Thyroid gland (tissue), 4 donors: ENCODE measurements around the gene NAA80. TPM values are rescaled to one million over a fixed set of nuclear protein-coding genes. Genes with fewer than 3 reads are reported as not detected.

Experiments used
- DNase-seq, 2 donors: peaks; one replicate each; pipeline ENCODE4 v3.0.0-alpha.2; 2019
- H3K27ac ChIP-seq, 3 donors: fragments of 200-600 bp; sonication (generic); 1 replicate in 2 of 3; 2 replicates in 1 of 3; pipeline ENCODE4 v1.5.1; 2016 to 2019; ENCODE audit warnings: mild to moderate bottlenecking in 1 of 3, moderate library complexity in 1 of 3
- H3K27me3 ChIP-seq: fragments of 200-600 bp; sonication (generic); one replicate; pipeline ENCODE4 v1.5.1; 2019
- H3K36me3 ChIP-seq, 2 donors: fragments of 200-600 bp; sonication (generic); one replicate each; pipeline ENCODE4 v1.5.1; 2016 to 2019
- H3K4me1 ChIP-seq, 2 donors: fragments of 200-600 bp; sonication (generic); one replicate each; pipeline ENCODE4 v1.5.1; 2017 to 2019
- H3K4me3 ChIP-seq, 3 donors: fragments of 200-600 bp; sonication (generic); replicated peaks in 1 of 3; 1 replicate in 2 of 3; 2 replicates in 1 of 3; pipeline ENCODE4 v1.5.1; 2016; ENCODE audit warnings: mild to moderate bottlenecking in 1 of 3
- H3K9me3 ChIP-seq: fragments of 200-600 bp; sonication (generic); one replicate; pipeline ENCODE4 v1.5.1; 2017
- POLR2A ChIP-seq, 2 donors: fragments of 450-650 bp; IDR thresholded peaks; one replicate each; pipeline ENCODE4 v1.6.1; 2017; ENCODE audit warnings: antibody characterized with exemption in 2 of 2, mild to moderate bottlenecking in 2 of 2, moderate library complexity in 1 of 2
- WGBS, 2 donors: methylation state at CpG; one replicate each; pipeline ENCODE4 v1.1.5; 2017; 5-methylcytosine and 5-hydroxymethylcytosine counted together
- intact Hi-C: fragments of 100-400 bp; cut with DNase I; formaldehyde crosslinking; loops from one replicate; pipeline ENCODE4 v1.15.1; 2023
- total RNA-seq, 4 donors: library from RNA; depleted of rRNA; stranded (reverse); fragments of >200 nt; gene quantifications; one replicate each; pipeline ENCODE4 v1.2.3, GENCODE V29; 2016
- TF ChIP-seq, protein P1 (sequence below), 6 experiments: fragments of 200-600 bp in 3 of 6; fragments of 450-650 bp in 3 of 6; sonication (generic) in 3 of 6; IDR thresholded peaks; one replicate each; pipeline ENCODE4 v1.5.1; 2016 to 2019; ENCODE audit warnings: antibody characterized with exemption in 6 of 6, mild to moderate bottlenecking in 2 of 6, inconsistent platforms in 1 of 6, moderate library complexity in 1 of 6

NAA80 gene
- total RNA-seq, 4 donors from 2014 or later: 6.9 to 15.2 (median 10.8) TPM

DNA sequence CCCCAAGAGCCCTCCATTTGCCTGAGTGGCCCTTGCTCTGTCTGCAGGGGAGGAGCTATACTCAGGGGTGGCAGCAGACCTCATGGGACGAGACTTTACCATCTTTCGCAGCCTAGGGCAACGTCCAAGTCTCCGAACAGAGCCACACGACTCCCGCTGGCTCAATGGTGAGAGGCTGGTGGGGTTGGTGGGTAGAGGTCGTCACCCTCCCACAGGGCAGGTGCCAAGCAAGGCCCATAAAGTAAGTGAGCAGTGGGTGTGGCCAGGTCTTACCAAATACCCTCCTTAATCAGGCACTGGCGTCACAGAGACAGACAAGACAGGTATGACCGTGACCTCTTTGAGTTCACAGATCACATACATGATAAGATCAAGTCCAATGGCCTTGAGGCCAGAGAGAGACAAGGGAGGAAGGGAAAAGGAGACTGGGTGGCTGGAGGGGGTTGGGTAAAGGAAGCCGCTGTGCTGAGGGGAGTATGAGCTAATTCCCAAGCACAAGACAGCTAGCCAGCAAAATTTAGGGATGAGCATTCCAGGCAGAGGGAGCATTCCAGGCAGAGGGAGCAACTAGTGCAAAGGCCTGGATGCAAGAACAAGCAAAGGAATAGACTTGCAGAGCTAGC, 27.8 kb downstream of the NAA80 start:
- 89 to 92% methylated on average over 9 to 10 of the region's 10 CpGs for WGBS, 2 donors
- H3K4me1 ChIP-seq: peaks cover 43 to 62% of the 10 kb centered on the region in 2 donors
- H3K36me3 ChIP-seq: no peaks in the 10 kb centered on the region
- no peaks in the 10 kb centered on the region for H3K27me3 ChIP-seq
- no peaks in the 10 kb centered on the region for H3K9me3 ChIP-seq
- intact Hi-C loops: no loop called here
- H3K27ac ChIP-seq: no peak overlapping the region
- TF ChIP-seq, protein P1, sequence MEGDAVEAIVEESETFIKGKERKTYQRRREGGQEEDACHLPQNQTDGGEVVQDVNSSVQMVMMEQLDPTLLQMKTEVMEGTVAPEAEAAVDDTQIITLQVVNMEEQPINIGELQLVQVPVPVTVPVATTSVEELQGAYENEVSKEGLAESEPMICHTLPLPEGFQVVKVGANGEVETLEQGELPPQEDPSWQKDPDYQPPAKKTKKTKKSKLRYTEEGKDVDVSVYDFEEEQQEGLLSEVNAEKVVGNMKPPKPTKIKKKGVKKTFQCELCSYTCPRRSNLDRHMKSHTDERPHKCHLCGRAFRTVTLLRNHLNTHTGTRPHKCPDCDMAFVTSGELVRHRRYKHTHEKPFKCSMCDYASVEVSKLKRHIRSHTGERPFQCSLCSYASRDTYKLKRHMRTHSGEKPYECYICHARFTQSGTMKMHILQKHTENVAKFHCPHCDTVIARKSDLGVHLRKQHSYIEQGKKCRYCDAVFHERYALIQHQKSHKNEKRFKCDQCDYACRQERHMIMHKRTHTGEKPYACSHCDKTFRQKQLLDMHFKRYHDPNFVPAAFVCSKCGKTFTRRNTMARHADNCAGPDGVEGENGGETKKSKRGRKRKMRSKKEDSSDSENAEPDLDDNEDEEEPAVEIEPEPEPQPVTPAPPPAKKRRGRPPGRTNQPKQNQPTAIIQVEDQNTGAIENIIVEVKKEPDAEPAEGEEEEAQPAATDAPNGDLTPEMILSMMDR (IDR thresholded peaks at IDR 0.05): no peak
- TF ChIP-seq POLR2A (IDR thresholded peaks at IDR 0.05): no peak
- H3K4me3 ChIP-seq: no peak overlapping the region
- DNase-seq: no peak

DNA sequence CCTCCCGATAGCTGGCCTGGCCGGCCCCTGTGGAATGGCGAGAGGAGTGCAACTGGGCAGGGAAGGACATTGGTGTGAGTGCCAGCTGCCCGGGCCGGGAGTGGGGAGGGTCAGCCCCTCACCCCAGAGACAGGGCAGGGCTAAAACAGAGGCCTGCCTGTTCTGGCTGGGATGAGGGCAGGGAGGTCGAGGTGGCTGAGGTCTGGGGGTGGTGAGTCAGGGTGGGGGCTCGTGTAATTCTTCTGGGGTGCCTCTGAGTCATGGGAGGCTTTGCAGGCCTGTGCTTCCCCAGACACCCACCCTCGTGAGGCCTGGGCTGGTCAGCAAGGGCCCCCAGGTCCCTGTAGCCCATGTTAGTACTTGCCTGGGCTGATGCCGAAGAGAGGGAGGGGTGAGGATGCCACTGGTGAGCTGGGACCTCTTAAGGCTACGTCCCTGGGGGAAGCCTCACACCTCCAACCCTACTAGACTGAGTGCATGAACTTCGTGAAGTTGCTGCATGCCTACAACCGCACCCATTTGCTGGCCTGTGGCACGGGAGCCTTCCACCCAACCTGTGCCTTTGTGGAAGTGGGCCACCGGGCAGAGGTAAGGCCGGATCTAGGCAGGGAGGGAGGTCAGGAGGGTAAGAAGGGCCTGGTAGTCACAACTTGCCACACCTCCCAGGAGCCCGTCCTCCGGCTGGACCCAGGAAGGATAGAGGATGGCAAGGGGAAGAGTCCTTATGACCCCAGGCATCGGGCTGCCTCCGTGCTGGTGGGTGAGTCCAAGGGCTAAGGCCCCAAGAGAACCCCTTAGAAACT, 28.6 kb downstream of the NAA80 start:
- Histone ChIP-seq H3K9me3 (no peaks in the 10 kb centered on the region), H3K36me3 (no peaks in the 10 kb centered on the region), H3K4me3 (no peak overlapping the region), H3K27ac (no peak overlapping the region), H3K27me3 (no peaks in the 10 kb centered on the region), H3K4me1 (peaks cover 51 to 70% of the 10 kb centered on the region in 2 donors)
- 88 to 89% methylated on average over 10 to 17 of the region's 19 CpGs for WGBS, 2 donors
- DNase-seq: no peak
- TF ChIP-seq, protein P1 (IDR thresholded peaks at IDR 0.05): no peak
- no peak for TF ChIP-seq POLR2A (IDR thresholded peaks at IDR 0.05)
- intact Hi-C loops: no loop called here

DNA sequence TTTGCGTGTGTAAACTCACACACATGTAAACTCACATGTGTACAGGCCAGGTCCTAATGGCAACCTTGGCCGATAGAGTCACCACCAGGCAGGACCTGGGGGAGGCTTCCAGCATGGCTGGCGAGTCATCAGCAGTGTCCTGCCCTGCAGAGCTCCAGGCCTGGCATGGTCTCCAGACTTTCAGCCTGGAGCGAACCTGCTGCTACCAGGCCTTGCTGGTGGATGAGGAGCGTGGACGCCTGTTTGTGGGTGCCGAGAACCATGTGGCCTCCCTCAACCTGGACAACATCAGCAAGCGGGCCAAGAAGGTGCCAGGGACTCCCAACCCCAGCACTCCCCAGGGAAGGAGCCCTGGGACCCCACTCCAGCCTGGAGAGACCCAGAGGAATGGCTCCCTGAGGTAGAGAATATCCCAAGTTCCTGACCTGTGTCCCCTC, 29.2 kb downstream of the NAA80 start:
- DNase-seq: no peak
- Histone ChIP-seq H3K4me1 (peaks cover 56 to 76% of the 10 kb centered on the region in 2 donors), H3K9me3 (no peaks in the 10 kb centered on the region), H3K27ac (peak overlapping the region in 1 of 3 donors; percentile 92), H3K36me3 (no peaks in the 10 kb centered on the region), H3K27me3 (no peaks in the 10 kb centered on the region), H3K4me3 (no peak overlapping the region)
- 97% methylated on average over 8 of the region's 8 CpGs; no CpG with 5 or more reads in 1 of the 2 donors for WGBS, 2 donors
- intact Hi-C loops: no loop called here
- TF ChIP-seq, protein P1 (IDR thresholded peaks at IDR 0.05): no peak
- no peak for TF ChIP-seq POLR2A (IDR thresholded peaks at IDR 0.05)

DNA sequence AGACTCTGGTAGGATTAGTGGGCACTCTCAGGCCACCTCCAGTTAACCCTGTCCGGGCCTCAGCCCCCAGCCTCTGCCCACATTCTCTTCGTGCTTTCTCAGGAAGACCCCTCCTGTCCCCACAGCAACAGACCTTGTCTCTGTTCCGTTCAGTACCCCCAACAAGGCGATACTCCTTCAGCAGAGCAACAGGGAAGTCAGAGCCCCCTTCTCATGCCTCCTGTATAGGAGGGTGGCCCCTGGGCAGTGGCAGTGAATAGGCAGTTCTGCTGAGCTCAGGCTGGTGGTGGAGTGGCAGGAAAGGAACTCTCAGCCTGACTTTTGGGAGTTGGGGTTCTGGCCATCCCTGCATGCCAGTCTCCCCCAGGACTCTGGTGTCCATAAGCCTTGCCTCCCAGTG, 29.7 kb downstream of the NAA80 start:
- Histone ChIP-seq H3K4me3 (peak overlapping the region in 1 of 3 donors; percentile 18), H3K27me3 (no peaks in the 10 kb centered on the region), H3K4me1 (peaks cover 62 to 80% of the 10 kb centered on the region in 2 donors), H3K9me3 (no peaks in the 10 kb centered on the region), H3K27ac (peak overlapping the region; percentile 45 to 92 (median 73)), H3K36me3 (no peaks in the 10 kb centered on the region)
- no peak for DNase-seq
- TF ChIP-seq, protein P1 (IDR thresholded peaks at IDR 0.05): no peak
- no peak for TF ChIP-seq POLR2A (IDR thresholded peaks at IDR 0.05)
- WGBS, 2 donors: 71 to 75% methylated on average over 4 of the region's 4 CpGs
- intact Hi-C loops: no loop called here
